ENCODE results near the gene ZCCHC24. TPM values are rescaled to one million over a fixed set of nuclear protein-coding genes. Genes with fewer than 3 reads are reported as not detected.

Gene ZCCHC24
- total and polyA plus RNA-seq, 12 donors, result 5.8 to 49.0 (median 24.8) TPM

DNA sequence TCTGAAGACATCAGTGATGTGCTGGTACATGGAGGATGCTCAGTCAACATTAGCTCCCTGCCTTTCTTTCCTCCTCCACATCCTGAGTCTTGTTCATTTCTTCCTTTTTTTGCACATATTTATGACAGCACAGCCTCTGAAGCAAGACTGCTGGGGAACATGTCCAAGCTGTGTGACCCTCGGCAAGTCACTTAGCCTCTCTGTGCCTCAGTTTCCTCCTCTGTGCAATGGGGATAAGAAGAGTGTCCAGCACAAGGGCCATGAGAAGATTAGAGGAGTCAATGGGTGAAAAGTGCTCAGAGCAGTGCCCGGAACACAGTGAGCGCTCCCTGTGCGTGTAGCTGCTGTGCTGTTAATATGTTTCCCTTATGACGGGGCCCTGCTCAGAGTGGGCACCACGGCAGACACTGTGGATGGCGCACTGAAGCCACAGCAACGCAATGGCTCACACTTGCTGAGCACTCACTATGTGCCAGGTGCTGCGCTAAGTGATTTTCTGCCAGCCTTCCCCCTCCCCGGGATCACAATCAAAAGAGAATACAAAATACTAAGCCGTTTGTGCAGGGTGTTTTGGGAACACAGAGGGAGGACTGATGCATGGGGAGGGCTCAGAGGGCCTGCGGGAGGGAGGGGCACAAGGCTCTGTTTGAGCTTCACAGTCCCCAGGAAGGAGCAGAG is 28.7 kb downstream of the ZCCHC24 start:
- 74 to 84% (median 79%) methylated on average over 11 to 12 of the region's 12 CpGs for WGBS, 4 donors
- Histone ChIP-seq H3K27ac (no peak overlapping the region), H3K36me3 (replicated peaks in 1 of 2) (no peaks in the 10 kb centered on the region), H3K9me3 (replicated peaks in 1 of 3) (no peaks in the 10 kb centered on the region), H3K4me3 (no peak overlapping the region), H3K4me1 (replicated peaks in 1 of 2) (peaks cover 0 to 53% of the 10 kb centered on the region in 2 donors), H3K27me3 (no peaks in the 10 kb centered on the region)
- intact Hi-C loops (cut with DNase I), result no loop called here
- no peak for DNase-seq
- TF ChIP-seq, protein P1, sequence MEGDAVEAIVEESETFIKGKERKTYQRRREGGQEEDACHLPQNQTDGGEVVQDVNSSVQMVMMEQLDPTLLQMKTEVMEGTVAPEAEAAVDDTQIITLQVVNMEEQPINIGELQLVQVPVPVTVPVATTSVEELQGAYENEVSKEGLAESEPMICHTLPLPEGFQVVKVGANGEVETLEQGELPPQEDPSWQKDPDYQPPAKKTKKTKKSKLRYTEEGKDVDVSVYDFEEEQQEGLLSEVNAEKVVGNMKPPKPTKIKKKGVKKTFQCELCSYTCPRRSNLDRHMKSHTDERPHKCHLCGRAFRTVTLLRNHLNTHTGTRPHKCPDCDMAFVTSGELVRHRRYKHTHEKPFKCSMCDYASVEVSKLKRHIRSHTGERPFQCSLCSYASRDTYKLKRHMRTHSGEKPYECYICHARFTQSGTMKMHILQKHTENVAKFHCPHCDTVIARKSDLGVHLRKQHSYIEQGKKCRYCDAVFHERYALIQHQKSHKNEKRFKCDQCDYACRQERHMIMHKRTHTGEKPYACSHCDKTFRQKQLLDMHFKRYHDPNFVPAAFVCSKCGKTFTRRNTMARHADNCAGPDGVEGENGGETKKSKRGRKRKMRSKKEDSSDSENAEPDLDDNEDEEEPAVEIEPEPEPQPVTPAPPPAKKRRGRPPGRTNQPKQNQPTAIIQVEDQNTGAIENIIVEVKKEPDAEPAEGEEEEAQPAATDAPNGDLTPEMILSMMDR (IDR thresholded peaks at IDR 0.05), result no peak
- no peak for TF ChIP-seq POLR2A (IDR thresholded peaks at IDR 0.05)

DNA sequence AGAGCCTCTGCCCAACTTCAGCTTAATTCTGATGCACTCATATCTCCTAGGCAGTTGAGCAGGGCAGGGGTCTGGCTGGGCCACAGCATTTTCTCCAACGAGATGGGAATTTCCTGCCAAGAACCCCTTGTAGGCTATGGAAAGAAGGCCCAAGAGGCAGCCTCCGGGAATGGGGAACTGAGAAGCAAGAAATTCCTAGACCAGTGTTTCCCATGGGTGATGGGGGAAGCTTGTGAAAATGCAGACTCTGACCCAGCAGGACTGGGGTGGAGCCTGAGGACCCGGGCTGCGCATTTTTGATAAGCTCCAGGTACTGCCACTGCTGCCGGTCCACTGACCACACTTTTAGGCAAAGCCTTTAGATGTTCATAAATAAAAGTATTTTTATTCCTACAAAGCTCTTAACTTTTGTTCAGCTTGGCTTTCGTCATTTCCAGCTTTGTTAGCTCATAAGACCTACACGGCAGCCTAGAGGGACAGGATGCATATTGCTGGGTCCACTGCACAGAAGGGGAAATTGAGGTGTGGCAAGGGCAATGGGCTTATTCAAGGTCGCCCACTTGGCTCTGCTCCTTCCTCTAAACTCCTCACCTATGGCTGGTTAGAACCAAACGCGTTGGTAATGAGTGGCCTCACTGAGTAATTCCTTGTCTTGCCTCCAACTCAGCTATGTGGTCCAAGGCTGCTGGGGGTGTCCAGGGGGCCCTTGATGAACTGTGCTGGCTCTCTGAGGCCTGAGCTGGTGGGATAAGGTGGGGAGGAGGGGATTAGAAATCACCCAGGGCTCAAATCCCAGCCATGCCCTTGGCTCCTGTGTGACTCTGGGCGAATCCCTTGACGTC is 29.5 kb downstream of the ZCCHC24 start:
- TF ChIP-seq POLR2A (IDR thresholded peaks at IDR 0.05), result no peak
- TF ChIP-seq, protein P1 (IDR thresholded peaks at IDR 0.05), result no peak
- peak overlapping the region in 1 of 5 donors; percentile 20 for H3K27ac ChIP-seq
- H3K27me3 ChIP-seq, result no peaks in the 10 kb centered on the region
- DNase-seq, result no peak
- 68 to 83% (median 76%) methylated on average over 12 of the region's 12 CpGs for WGBS, 4 donors
- intact Hi-C loops (cut with DNase I), result no loop called here
- no peaks in the 10 kb centered on the region for H3K9me3 ChIP-seq (replicated peaks in 1 of 3)
- H3K36me3 ChIP-seq (replicated peaks in 1 of 2), result no peaks in the 10 kb centered on the region
- peaks cover 0 to 51% of the 10 kb centered on the region in 2 donors for H3K4me1 ChIP-seq (replicated peaks in 1 of 2)
- H3K4me3 ChIP-seq, result no peak overlapping the region

DNA sequence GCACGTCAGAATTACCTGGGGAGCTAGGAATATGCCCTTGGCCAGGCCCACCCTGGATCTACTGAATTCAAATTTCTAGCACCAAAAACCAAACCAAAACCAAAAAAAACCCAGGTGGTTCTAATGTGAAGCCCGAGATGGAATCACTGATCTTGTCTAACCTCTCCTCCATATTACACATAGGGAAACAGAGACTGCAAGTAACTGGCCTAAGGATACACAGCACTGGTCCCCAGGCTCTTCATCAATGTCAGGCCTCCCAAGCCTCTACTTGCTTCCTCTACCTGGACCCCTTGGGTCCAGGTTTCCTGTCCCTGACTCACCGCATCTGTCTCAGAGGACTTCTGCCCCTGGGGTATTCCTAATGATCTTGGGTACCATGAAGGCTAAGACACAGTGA is 30.7 kb downstream of the ZCCHC24 start:
- WGBS, 4 donors, result 66 to 96% (median 79%) methylated on average over 3 of the region's 3 CpGs
- no peak for DNase-seq
- Histone ChIP-seq H3K9me3 (replicated peaks in 1 of 3) (no peaks in the 10 kb centered on the region), H3K4me1 (replicated peaks in 1 of 2) (peaks cover 0 to 46% of the 10 kb centered on the region in 2 donors), H3K4me3 (no peak overlapping the region), H3K27me3 (no peaks in the 10 kb centered on the region), H3K36me3 (replicated peaks in 1 of 2) (no peaks in the 10 kb centered on the region), H3K27ac (no peak overlapping the region)
- no peak for TF ChIP-seq POLR2A (IDR thresholded peaks at IDR 0.05)
- TF ChIP-seq, protein P1 (IDR thresholded peaks at IDR 0.05), result no peak
- intact Hi-C loops (cut with DNase I), result no loop called here

DNA sequence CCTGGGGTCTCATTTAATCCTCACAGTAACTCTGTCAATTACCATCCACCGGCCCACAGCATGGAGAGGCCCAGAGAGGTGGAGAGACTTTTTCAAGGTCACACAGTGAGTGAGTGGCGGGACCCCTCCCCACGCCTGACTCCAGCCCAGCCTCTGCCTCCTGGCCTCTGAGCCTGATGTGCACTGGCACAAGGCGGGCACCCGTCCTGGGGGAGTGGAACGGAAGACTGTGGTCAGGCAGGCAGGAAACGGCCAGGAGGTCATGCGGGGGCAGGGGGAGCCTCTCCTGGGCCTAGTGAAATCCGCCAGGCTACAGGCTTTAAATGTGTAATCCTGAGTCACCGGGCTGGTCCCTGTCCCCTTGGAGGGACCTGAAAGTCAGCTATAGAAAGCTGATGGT is 32.2 kb downstream of the ZCCHC24 start:
- Histone ChIP-seq H3K27me3 (no peaks in the 10 kb centered on the region), H3K9me3 (replicated peaks in 1 of 3) (no peaks in the 10 kb centered on the region), H3K27ac (peak overlapping the region in 1 of 5 donors; percentile 57), H3K4me1 (replicated peaks in 1 of 2) (peaks cover 1 to 51% of the 10 kb centered on the region in 2 donors), H3K4me3 (no peak overlapping the region), H3K36me3 (replicated peaks in 1 of 2) (no peaks in the 10 kb centered on the region)
- peak in 2 of 7 donors; percentile 45 to 50 for DNase-seq
- no peak for TF ChIP-seq POLR2A (IDR thresholded peaks at IDR 0.05)
- TF ChIP-seq, protein P1 (IDR thresholded peaks at IDR 0.05), result no peak
- intact Hi-C loops (cut with DNase I), result no loop called here
- 59 to 75% (median 65%) methylated on average over 4 to 10 of the region's 10 CpGs for WGBS, 4 donors
